Right atrium auricular region (tissue), 2 donors: Measurements from ENCODE around the gene GABARAP. TPM values are rescaled to one million over a fixed set of nuclear protein-coding genes. Genes with fewer than 3 reads are reported as not detected.

Experiments used
- DNase-seq: peaks from one replicate; pipeline ENCODE4 v3.0.0-alpha.2; 2019; ENCODE audit warnings: low spot score
- H3K27ac ChIP-seq, 2 donors: fragments of 200-600 bp; sonication (generic); 1 replicate in 1 of 2; 2 replicates in 1 of 2; pipeline ENCODE4 v1.5.1; 2016 to 2019
- H3K27me3 ChIP-seq, 2 donors: fragments of 200-600 bp; sonication (generic); one replicate each; pipeline versions ENCODE4 v1.5.1 to v1.6.0; 2017 to 2019
- H3K36me3 ChIP-seq: fragments of 200-600 bp; sonication (generic); one replicate; pipeline ENCODE4 v1.5.1; 2016
- H3K4me1 ChIP-seq, 2 donors: fragments of 200-600 bp; sonication (generic); one replicate each; pipeline versions ENCODE4 v1.5.1 to v1.6.0; 2017 to 2019
- H3K4me3 ChIP-seq, 2 donors: fragments of 200-600 bp; sonication (generic); 1 replicate in 1 of 2; 2 replicates in 1 of 2; pipeline ENCODE4 v1.5.1; 2017 to 2019; ENCODE audit warnings: mild to moderate bottlenecking in 1 of 2, moderate library complexity in 1 of 2
- H3K9me3 ChIP-seq, 2 donors: fragments of 200-600 bp; sonication (generic); one replicate each; pipeline ENCODE4 v1.5.1; 2019
- total RNA-seq, 2 donors: library from RNA; depleted of rRNA; stranded (reverse); fragments of >200 nt; gene quantifications; one replicate each; pipeline ENCODE4 v1.1.0, GENCODE V29; 2016
- TF ChIP-seq, protein P1 (sequence below), 2 donors: fragments of 200-600 bp; sonication (generic); IDR thresholded peaks; one replicate each; pipeline ENCODE4 v1.5.1; 2019; ENCODE audit warnings: antibody characterized with exemption in 2 of 2

Gene GABARAP
- total RNA-seq, 2 donors from 2014 or later: 226 to 469 TPM

DNA sequence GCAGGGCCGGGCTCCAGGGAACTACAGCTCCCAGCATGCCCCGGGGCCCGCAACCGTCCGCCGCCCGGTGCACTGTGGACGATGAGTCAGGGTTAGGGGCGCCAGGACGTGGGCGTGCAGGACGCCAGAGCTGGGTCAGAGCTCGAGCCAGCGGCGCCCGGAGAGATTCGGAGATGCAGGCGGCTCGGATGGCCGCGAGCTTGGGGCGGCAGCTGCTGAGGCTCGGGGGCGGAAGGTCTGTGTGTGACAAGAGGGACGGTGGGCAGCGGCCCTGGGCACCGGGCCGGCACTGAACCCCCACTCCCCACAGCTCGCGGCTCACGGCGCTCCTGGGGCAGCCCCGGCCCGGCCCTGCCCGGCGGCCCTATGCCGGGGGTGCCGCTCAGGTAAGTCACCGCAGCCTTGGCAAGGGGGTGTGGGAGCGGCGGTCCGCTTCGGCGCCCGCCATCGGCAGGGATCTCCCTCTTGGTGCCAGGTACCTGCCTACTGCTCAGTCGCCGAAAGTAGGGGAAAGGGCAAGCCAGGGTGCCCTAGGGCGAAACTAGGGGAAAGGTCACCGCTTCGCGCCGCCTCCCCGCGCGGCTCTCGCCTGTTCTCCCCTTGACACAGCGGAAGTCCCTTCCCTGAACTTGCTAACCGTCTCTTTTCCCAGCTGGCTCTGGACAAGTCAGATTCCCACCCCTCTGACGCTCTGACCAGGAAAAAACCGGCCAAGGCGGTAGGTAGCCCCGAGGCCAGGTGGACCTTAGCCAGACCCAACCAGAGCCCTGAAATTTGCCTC is 22.2 kb downstream of the GABARAP start, which contains the start of the genes ACADVL and DLG4:
Gene ACADVL, plus strand, starts transcription at position 127 of the 781 bp plus-strand sequence. Its CDS starts 47 bp downstream, at position 174.
Gene DLG4, minus strand, starts transcription at position 25 of the 781 bp plus-strand sequence.
- DNase-seq: peak; percentile 97
- Histone ChIP-seq H3K4me3 (peak within 1 kb of the TSS; percentile 91), H3K27me3 (no peaks in the 10 kb centered on the region), H3K27ac (peak within 1 kb of the TSS; percentile 97), H3K36me3 (peaks cover 41% of the 10 kb centered on the region), H3K4me1 (peaks cover 0 to 80% of the 10 kb centered on the region in 2 donors), H3K9me3 (no peaks in the 10 kb centered on the region)
- TF ChIP-seq, protein P1, sequence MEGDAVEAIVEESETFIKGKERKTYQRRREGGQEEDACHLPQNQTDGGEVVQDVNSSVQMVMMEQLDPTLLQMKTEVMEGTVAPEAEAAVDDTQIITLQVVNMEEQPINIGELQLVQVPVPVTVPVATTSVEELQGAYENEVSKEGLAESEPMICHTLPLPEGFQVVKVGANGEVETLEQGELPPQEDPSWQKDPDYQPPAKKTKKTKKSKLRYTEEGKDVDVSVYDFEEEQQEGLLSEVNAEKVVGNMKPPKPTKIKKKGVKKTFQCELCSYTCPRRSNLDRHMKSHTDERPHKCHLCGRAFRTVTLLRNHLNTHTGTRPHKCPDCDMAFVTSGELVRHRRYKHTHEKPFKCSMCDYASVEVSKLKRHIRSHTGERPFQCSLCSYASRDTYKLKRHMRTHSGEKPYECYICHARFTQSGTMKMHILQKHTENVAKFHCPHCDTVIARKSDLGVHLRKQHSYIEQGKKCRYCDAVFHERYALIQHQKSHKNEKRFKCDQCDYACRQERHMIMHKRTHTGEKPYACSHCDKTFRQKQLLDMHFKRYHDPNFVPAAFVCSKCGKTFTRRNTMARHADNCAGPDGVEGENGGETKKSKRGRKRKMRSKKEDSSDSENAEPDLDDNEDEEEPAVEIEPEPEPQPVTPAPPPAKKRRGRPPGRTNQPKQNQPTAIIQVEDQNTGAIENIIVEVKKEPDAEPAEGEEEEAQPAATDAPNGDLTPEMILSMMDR (IDR thresholded peaks at IDR 0.05): no peak

DNA sequence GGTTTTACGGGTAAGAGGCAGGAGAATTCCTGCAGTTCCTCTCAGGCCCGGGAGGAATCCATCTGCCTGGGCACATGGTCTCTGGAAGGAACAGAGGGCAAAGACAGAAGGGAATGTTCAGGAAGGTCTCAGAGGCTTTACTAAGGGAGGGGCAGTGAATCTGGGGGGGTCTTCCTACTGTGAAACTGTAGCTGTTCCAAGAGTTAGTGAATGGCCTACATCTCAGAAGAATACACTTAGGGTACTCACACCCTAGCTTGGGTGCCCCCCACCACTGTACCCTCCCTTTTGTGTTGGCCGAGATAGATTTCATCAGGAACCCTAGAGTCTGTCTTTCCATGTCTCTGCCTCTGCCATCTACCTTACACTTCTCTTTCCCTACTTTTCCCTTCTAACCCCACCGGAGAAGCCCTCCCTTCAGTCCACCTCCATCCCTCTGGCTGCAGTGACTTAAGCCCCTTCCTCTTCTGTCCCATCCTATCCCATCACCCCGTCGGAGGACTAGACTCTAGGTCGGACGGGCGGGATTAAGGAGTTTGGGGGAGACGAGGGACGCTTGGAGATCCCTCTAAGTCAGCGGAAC is 22.9 kb downstream of the GABARAP start:
- DNase-seq: no peak
- peaks cover 35% of the 10 kb centered on the region for H3K36me3 ChIP-seq
- H3K27ac ChIP-seq: peak overlapping the region; percentile 97
- TF ChIP-seq, protein P1 (IDR thresholded peaks at IDR 0.05): no peak
- H3K27me3 ChIP-seq: no peaks in the 10 kb centered on the region
- peaks cover 0 to 82% of the 10 kb centered on the region in 2 donors for H3K4me1 ChIP-seq
- H3K4me3 ChIP-seq: peak overlapping the region; percentile 91
- H3K9me3 ChIP-seq: no peaks in the 10 kb centered on the region

DNA sequence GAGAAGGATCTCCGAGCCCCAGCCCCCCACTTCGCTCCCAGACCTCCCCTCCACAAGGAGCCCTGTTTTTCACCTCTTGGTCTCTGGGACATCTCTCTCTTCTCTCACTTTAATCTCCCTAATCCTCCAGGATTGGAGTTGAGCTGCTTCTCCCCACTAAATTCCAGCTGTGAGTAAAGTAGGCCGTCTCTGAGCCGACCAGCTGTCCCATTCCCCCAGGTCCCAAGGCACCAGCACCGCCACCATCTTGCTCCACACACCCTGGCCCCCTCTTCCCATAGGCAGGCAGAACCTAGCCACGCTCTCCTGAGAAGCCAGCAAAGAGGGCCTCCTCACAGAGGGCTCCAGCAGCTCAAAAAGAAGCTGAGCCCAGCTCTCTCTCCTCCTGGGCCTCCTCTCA is 23.5 kb downstream of the GABARAP start:
- H3K36me3 ChIP-seq: peaks cover 29% of the 10 kb centered on the region
- peak overlapping the region; percentile 97 for H3K27ac ChIP-seq
- TF ChIP-seq, protein P1 (IDR thresholded peaks at IDR 0.05): no peak
- H3K9me3 ChIP-seq: no peaks in the 10 kb centered on the region
- no peak overlapping the region for H3K4me3 ChIP-seq
- no peaks in the 10 kb centered on the region for H3K27me3 ChIP-seq
- DNase-seq: no peak
- H3K4me1 ChIP-seq: peaks cover 0 to 81% of the 10 kb centered on the region in 2 donors

DNA sequence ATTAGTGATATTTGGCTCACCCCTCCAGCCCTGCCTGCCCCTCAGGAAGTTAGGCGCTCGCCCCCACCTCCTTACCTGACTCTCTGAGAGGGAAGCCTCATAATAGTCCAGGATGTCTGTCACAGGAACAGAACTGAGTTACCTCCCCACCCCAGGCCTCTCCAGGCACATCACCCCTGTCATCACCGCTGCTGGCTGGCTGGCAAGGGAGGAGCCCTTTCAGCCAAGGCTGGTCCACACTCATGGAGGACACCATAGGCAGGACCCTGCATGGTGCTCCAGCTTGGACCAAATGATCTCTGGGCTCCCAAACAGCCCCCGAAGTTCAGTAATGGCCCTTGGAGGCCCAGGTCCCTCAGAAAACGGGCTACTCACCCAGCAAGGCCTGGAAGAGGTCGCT is 24.1 kb downstream of the GABARAP start:
- H3K27ac ChIP-seq: peak overlapping the region; percentile 78 to 97
- peaks cover 0 to 83% of the 10 kb centered on the region in 2 donors for H3K4me1 ChIP-seq
- peaks cover 23% of the 10 kb centered on the region for H3K36me3 ChIP-seq
- TF ChIP-seq, protein P1 (IDR thresholded peaks at IDR 0.05): no peak
- H3K4me3 ChIP-seq: peak overlapping the region; percentile 47 to 60
- no peaks in the 10 kb centered on the region for H3K27me3 ChIP-seq
- no peaks in the 10 kb centered on the region for H3K9me3 ChIP-seq
- no peak for DNase-seq

DNA sequence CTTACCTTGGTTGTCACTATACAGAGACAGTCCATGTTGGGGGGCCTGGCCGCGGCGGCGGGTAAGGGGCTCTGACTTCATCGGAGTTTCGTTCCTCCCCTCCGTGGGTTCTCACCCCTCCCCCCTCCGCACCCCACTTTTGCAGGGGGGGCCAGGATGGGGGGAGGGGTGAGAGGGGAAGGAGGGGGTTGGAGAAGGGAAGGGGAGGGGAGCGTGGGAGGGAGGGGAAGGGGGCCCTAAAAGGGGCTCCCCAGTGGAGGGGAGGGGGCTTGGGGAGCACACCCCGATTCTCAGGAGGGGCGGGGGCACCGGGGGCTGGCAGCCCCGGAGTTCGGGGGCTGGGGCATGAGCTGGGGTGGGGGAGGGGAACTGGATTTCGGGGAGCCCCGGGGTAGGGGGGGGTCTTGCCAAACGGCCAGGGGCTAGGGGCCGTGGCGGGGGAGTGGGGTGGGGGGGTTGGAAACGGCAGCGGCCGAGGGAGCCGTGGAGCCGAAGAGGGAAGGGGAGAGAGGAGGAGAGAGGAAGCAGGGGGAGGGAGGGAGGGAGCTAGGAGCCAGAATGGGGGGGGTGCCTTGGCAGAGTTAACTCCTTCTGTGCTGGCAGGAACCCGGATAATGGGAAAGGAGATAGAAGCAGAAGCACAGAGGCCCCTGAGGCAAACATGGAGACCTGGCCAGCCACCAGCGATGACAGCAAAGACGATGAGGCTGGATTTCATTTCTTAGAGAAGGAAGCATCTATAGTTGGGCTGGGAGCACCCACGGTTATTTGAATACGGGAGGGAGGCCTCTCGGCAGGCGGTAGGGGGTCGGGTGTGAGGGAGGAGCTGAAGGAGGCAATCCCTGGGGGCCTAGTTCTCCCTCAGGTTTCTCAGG is 24.9 kb downstream of the GABARAP start:
- peaks cover 0 to 81% of the 10 kb centered on the region in 2 donors for H3K4me1 ChIP-seq
- no peak for DNase-seq
- H3K4me3 ChIP-seq: peak overlapping the region; percentile 47 to 60
- H3K27me3 ChIP-seq: no peaks in the 10 kb centered on the region
- TF ChIP-seq, protein P1 (IDR thresholded peaks at IDR 0.05): no peak
- H3K27ac ChIP-seq: peak overlapping the region; percentile 78 to 97
- peaks cover 15% of the 10 kb centered on the region for H3K36me3 ChIP-seq
- H3K9me3 ChIP-seq: no peaks in the 10 kb centered on the region
